Nephron progenitor cell (in vitro differentiated cells): ENCODE measurements around the gene CYP4A22.
A peak's percentile ranks its signal among the peaks of the same experiment; 100 is the strongest.

Source experiments
- DNase-seq: peaks from one replicate; pipeline ENCODE4 v3.0.0; 2021
- H3K27ac Mint-ChIP-seq: 2 replicates; pipeline ENCODE4 v1.8.0; 2021; ENCODE audit warnings: mild to moderate bottlenecking, moderate library complexity, mixed read lengths
- H3K27me3 Mint-ChIP-seq: 2 replicates; pipeline ENCODE4 v1.8.0; 2021; ENCODE audit warnings: mild to moderate bottlenecking, low read depth, mixed read lengths; ENCODE audit not compliant: poor library complexity
- H3K36me3 Mint-ChIP-seq: 2 replicates; pipeline ENCODE4 v1.8.0; 2021; ENCODE audit warnings: low read depth, mixed read lengths
- H3K4me1 Mint-ChIP-seq: 2 replicates; pipeline ENCODE4 v1.8.0; 2021; ENCODE audit warnings: mixed read lengths
- H3K4me3 Mint-ChIP-seq: 2 replicates; pipeline ENCODE4 v1.8.0; 2021; ENCODE audit warnings: mild to moderate bottlenecking, moderate library complexity, mixed read lengths
- H3K9me3 Mint-ChIP-seq: 2 replicates; pipeline ENCODE4 v1.8.0; 2021; ENCODE audit warnings: mild to moderate bottlenecking, moderate library complexity, mixed read lengths
- CTCF ChIP-seq: fragments of 200-600 bp; sonication (generic); IDR thresholded peaks from 2 replicates; pipeline ENCODE4 v1.5.0; 2021; ENCODE audit warnings: antibody characterized with exemption

The CYP4A22 gene

GRCh38 chr1:47179017-47179987 is 42.1 kb downstream of the CYP4A22 start:
- peak; percentile 83 for TF ChIP-seq CTCF
- Mint-ChIP-seq H3K27ac (no peak overlapping the region), H3K4me3 (peak overlapping the region; percentile 84), H3K4me1 (peaks cover 21% of the 10 kb centered on the region), H3K27me3 (peaks cover 58% of the 10 kb centered on the region), H3K36me3 (no peaks in the 10 kb centered on the region), H3K9me3 (no peaks in the 10 kb centered on the region)
- DNase-seq = peak; percentile 89

GRCh38 chr1:47179988-47180563 is 42.8 kb downstream of the CYP4A22 start:
- no peak for DNase-seq
- Mint-ChIP-seq H3K36me3 (no peaks in the 10 kb centered on the region), H3K27ac (no peak overlapping the region), H3K27me3 (peaks cover 60% of the 10 kb centered on the region), H3K4me3 (no peak overlapping the region), H3K9me3 (no peaks in the 10 kb centered on the region), H3K4me1 (peaks cover 21% of the 10 kb centered on the region)
- no peak for TF ChIP-seq CTCF

GRCh38 chr1:47180603-47181094 is 43.4 kb downstream of the CYP4A22 start:
- DNase-seq = no peak
- Mint-ChIP-seq H3K4me3 (no peak overlapping the region), H3K27ac (no peak overlapping the region), H3K27me3 (peaks cover 63% of the 10 kb centered on the region), H3K9me3 (no peaks in the 10 kb centered on the region), H3K4me1 (peaks cover 21% of the 10 kb centered on the region), H3K36me3 (no peaks in the 10 kb centered on the region)
- TF ChIP-seq CTCF = no peak

GRCh38 chr1:47181095-47181954 is 44.1 kb downstream of the CYP4A22 start:
- Mint-ChIP-seq H3K27me3 (peaks cover 64% of the 10 kb centered on the region), H3K36me3 (no peaks in the 10 kb centered on the region), H3K4me3 (no peak overlapping the region), H3K9me3 (no peaks in the 10 kb centered on the region), H3K27ac (no peak overlapping the region), H3K4me1 (peaks cover 21% of the 10 kb centered on the region)
- TF ChIP-seq CTCF = no peak
- no peak for DNase-seq

- no peak for DNase-seq
- Mint-ChIP-seq H3K4me3 (no peak overlapping the region), H3K36me3 (no peaks in the 10 kb centered on the region), H3K27me3 (peaks cover 60% of the 10 kb centered on the region), H3K9me3 (no peaks in the 10 kb centered on the region), H3K27ac (no peak overlapping the region), H3K4me1 (peaks cover 21% of the 10 kb centered on the region)
- TF ChIP-seq CTCF = no peak
These were observed 44.9 kb downstream of the CYP4A22 start for GRCh38 chr1:47181955-47182675.
